Eye (tissue), 1 donor: ENCODE measurements around the gene DUS1L.

Source experiments
- DNase-seq: peaks from one replicate; pipeline ENCODE4 v3.0.0-alpha.2; 2015

The DUS1L gene

GRCh38 chr17:82076018-82076784 lies 10.6 kb upstream of the DUS1L start:
- no peak for DNase-seq

DNA sequence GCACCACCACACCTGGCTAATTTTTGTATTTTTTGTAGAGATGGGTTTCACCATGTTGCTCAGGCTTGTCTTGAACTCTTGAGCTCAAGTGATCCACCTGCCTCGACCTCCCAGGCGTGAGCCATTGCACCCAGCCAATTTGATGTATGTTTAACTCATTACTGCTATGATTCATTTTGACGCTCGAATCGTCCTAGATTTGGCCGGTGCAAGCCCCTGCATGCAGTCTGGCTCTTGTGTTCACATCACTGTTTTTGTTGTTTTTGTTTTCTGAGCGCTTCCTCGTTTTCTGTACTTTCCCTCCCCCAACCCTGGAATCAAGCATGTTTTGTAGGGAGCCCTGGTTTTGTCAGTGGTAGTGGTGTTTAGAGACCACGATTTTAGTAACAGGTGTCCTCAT lies 7.8 kb upstream of the DUS1L start:
- DNase-seq: no peak

GRCh38 chr17:82072827-82073226 lies 7.2 kb upstream of the DUS1L start:
- DNase-seq: no peak

- DNase-seq: no peak
Measured at GRCh38 chr17:82070611-82071010, 5.0 kb upstream of the DUS1L start.

- DNase-seq: peak; percentile 20
Measured at GRCh38 chr17:82065193-82065637, 389 bp downstream of the DUS1L start.

DNA sequence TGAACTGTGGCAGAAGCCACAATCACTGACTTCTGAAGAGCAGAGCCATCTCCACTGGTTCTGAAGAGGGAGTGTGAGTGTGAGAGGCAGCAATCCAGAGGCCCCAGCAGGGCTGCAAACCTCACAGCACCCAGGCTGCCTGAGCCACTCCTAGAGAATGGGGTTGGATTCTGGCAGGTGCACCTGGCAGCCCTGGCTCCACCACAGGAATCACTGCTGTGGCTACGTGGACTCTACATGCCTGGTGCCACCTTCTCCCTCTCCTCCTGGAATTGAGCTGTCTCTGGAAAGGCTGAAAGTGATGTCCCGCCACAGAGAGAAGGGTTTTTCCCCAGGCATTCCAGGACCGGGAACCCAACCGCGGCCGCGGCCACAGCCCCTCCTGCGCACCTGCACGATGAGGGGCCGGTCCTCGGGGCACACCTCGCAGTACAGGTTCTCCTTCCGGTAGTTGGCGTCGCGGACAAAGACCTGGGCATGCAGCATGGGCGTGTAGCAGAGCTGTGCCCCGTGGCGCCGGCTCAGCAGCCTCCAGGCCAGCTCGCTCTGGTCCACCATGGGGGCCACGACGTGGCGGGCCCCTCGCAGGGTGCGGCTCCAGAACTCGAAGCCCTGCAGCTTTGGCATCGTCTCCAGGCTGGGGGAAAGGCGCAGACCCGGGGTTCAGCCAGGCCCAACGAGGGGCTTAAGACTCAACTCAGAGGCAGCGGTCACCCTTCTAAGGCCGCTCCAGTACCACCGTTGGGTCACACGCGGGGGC lies 991 bp downstream of the DUS1L start:
- no peak for DNase-seq

DNA sequence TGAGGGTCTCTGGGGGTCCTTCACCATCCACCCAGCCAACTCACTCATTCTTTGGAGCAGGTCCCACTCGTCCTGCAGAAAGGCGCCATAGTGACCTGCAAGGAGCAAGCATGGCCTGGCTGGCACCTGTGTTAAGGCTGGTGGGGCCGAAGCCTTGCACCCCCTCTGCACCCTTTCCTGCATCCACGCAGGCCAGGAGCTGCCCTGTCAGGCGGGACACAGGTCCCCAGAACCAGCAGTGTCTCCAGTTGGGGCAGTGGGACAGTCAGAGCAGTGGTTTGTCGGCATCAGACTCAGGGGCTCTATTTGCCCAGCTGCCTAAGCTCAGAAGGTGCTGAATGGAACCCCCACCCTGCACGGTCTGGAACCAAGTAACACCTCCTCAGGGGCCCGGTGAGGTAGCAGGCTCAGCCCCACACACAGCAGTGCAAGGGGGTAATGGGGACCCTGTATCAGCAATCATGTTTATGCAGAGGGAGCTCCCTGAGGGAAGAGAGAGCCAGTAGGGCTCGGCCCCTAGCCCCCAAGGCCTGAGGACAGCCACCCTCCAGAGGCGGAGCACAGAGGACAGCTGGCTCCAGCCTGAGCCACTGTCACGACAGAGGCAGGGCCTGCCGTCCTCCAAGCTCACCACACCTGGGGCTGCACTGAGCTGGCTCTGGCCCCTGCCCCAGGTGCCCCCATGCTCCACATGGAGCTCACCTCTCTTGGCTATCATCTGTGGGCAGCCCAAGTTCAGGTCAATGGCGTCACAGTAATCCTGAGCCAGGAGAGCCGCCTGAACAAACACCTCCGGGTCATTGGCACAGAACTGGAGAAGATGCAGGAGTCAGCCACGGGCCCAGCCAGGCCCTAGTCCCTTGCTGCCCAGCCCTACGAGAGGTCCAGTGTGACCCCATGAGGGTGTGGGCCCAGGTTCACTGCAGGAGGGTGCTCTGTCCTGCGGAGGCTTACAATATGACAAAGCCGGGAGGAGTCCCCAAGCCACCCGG lies 1.9 kb downstream of the DUS1L start:
- DNase-seq: no peak

GRCh38 chr17:82062984-82063368 lies 2.6 kb downstream of the DUS1L start:
- no peak for DNase-seq

DNA sequence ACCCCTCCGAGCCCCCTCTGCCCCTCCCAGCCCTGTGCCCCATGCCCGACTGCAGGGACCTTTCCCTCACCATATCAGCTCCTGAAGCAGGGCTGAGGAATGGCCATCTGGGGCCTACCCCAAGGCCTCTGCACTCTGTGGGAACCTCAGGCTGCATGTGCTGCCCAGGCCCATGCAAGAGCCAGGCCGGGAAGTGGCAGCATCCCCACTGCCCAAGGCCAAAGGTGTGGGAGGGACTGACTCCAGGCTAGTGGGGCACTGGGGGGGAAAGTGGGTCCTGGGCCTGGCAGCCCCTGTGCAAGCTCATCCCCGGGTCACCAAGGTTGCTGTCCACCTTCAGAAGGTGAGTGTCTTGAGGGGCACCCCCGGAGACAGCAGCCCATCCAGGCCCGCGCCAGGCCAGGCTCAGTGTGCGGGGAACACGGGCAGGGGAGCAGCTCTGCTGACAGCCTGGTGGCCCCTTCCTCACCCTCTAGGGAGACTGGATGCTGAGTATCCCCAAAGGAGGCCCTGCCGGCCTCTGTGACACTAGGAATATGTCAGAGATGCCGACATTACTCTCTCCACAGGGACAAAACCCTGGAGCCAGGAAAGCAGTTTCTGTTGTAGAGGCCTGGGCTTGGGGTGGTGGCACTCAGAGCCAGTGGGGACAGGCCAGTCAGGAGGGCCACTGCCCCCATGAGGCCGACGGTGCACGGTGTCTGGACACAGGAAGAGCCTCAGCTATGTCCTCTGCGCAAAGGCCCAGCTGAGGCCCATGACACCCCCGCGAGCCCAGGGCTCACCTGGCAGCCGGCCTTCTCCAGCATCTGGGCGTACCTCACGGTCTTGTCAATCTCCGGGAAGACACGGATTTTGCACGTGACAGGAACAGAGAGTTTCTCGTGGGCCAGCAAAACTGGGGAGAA lies 3.3 kb downstream of the DUS1L start:
- DNase-seq: no peak

DNA sequence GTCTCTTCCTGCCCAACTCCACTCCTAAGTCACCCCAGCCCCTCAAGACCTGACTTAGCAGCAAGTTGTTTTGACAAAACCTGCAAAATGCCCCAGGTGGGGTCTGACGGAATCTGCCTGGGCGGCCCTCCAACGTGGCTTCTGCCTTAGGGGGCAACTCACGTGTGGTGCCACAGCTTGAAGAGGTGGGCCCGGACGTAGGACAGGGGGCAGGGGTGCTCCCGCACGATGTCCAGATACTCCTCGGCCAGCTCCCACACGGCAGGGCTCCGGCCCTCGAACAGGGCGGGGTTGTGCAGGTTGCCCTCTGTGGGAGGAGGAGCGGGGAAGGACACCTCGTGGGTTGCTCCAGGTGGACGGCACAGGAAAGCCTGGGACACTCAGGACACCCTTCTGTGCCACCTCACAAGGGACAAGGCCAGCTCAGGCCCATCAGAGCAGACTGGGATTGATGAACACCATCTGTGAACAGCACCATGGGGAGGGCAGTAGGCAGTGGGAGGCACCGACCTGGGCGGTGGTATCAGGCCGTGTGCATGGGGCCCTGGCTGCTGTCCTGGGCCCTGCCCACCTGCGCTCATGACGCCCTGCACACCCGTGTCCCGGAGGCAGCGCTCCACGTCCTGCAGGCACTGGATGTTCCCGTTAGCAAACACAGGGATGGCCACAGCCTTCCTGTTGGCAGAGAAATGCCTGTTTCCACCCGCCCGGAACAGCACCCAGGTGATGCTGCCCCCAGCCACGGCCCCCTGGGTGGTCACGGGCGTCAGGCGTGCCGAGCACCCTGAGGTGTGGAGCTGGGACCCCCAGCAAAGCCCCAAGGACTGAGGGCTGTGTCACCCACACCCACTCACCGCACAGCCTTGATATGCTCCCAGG lies 4.3 kb downstream of the DUS1L start:
- DNase-seq: no peak

DNA sequence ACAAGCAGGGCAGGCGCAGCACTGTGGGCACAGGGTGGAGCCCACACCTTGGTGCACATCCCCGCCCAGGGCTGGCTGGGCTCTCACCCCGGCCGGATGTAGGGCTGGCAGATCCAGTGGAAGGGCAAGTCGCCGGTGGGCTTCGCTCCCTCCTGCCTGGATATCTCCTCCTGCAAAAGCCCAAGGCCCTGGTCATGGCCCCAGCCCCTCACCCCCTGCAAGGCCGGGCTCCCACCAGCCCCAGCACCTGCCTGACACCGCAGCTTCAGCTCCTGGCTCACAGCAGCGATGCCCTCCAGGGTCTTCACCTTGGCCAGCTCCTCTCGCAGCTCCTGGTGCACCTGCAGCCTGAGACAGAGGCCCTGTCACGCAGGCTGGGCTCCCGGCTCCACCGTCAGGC lies 5.0 kb downstream of the DUS1L start:
- DNase-seq: no peak

DNA sequence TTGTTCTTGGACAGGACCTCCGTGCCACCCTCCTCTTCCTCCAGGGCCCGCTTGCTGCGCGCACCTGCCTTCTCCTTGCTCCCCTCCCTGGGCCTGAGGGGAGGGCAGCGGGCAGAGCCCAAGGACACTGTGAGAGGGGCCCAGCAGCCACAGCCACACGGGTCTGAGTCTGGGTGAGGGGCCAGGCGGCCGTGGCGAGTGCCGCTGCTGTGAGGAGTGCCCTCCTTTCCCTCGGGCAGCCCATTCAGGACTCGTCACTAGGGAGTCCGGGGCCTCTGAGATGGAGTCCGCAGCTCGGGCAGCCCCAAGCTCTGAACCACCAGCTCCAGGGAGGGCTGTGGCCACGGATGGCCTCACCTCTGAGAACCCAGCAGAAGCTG lies 5.6 kb downstream of the DUS1L start:
- no peak for DNase-seq

DNA sequence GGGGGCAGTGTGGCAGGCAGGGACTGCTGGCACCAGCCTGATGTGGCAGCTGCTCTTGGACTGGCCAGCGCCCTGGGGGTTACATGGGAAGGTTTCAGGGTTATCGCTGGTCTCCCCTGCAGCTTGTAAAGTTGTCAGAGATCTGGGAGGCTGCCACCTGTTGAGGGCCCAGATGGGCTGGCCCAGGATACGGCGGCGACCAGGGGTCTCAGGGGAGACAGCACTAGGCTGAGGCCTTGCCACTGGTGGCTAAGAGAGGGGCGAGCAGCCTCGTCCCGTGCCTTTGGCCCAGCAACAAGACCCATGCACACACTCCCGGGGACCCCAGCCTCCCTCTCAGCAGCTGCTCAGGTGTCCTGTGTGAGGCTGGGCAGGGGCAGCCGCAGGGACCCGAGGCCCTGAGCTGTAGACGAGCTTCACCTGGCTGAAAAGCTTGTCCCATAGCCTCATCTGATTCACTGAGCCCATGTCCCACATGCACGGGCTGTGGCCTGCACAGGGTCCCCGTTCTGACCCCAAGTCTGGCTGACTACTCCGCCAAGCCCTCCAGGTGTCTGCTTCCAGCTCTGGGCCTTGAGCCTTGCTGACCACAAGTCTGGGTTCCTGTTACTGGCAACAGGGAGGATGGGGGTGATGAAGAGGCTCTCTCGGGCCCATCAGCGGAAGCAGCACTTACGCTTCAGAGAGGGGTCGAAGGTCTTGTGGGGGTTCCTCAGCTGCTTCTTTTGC lies 6.2 kb downstream of the DUS1L start:
- no peak for DNase-seq

DNA sequence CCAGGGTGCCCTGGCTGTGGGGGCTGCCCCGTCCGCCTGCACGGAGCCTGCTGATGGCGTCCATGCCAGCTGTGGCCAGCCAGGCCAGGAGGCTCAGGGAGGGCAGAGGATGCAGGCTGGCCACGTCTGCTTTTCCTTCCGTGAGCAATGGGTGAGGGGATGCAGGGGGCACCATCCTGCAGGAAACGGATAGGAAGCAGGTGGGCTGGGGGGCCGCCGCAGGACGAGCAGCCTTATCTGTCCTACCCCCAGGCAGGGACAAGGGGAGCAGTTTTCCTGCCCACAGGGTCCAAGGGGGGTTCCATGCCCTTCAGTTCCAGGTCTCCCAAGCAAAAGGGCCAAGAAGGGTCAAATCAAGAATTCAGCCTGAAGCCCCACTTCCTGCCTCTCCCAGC lies 6.8 kb downstream of the DUS1L start:
- no peak for DNase-seq

DNA sequence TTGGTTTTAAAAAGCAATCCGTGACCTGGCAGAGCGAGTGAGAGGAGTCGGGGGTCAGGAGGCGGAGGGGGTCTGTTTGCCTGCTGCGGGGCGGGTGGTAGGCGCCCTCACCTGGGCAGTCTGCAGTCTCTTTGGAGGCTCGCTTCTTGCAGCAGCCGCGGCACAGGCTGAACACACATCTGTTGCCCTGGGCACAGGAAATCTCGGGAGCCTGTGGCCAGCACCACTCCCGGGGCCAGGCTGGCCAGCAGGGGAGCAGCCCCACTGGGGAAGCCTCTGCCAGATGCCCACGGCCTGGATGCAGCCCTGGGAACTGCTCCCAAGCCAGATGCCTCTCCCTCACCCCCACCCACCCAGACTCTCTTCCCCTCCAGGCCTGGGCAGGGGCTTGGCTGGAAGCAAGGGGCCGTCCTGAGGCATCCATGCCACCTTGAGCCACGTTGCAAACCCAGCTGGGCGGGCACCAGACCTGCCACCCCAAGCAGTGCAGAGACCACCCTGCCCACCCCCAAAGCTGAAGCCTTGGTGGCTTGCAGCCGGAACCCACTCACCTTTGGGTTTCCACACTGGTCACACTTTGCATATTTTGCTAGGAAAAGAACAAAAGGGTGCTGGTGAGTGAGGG lies 7.3 kb downstream of the DUS1L start:
- DNase-seq: no peak

- DNase-seq: no peak
Measured at GRCh38 chr17:82056729-82057621, 8.6 kb downstream of the DUS1L start.

DNA sequence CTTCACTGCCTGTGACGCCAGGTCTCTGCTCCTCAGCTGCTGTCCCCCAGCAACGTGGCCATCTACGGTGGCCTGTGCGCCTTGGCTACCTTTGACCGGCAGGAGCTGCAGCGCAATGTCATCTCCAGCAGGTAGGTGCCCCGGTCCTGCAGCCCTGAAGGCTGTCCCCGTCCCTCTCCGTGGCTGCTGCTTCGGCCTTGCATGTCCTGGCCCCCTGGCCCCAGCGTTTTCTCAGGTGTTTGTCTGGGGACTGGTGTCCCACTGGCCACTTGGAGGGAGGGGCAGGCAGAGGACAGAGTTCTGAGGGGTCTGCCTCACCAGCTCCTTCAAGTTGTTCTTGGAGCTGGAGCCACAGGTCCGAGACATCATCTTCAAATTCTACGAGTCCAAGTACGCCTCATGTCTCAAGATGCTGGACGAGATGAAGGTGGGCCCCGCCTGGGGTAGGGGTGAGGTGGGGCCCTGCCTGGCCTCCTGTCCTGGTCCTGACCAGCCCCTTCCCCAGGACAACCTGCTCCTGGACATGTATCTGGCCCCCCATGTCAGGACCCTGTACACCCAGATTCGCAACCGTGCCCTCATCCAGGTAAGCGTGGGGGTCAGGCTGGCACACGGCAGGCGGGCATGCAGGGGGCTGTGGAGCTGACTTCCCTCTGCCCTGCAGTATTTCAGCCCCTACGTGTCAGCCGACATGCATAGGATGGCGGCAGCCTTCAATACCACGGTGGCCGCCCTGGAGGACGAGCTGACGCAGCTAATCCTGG lies 9.5 kb downstream of the DUS1L start:
- DNase-seq: no peak
